HCT116 (cell line): ENCODE measurements around the gene TEDC1. TPM values are rescaled to one million over a fixed set of nuclear protein-coding genes. Genes with fewer than 3 reads are reported as not detected.
A peak's percentile ranks its signal among the peaks of the same experiment; 100 is the strongest.

ENCODE experiments used
- ATAC-seq: fragments of 200-7000 bp; cut with Tn5 transposase; 2 replicates; pipeline ENCODE4 v1.9.1; 2020; ENCODE audit warnings: mild to moderate bottlenecking, moderate library complexity
- BruUV-seq: library from RNA; stranded (reverse); fragments of 400-500 nt; replicated peaks from 2 replicates; lab custom pipeline; 2021; lab: Mats Ljungman, UMichigan
- CTCF ChIA-PET: fragments of 300-600 bp; sonication (Branson Sonifier 250); formaldehyde crosslinking; loops from one replicate; lab custom pipeline; 2021; ENCODE audit warnings: antibody characterized with exemption; lab: Charles Lee
- POLR2A ChIA-PET: fragments of 300-600, 350-600 bp; sonication (Branson Sonifier 250); formaldehyde crosslinking; loops from one replicate; lab custom pipeline; 2021; ENCODE audit warnings: antibody characterized with exemption; lab: Charles Lee
- RAD21 ChIA-PET, 2 experiments: fragments of 300-600 bp; sonication (Branson Sonifier 250); formaldehyde crosslinking; loops; one replicate each; lab custom pipeline; 2023; ENCODE audit warnings: low total read pairs in 2 of 2; ENCODE audit not compliant: uncharacterized antibody in 2 of 2, unreplicated experiment in 2 of 2, low non-redundant PET in 1 of 2; lab: Charles Lee
- DNase-seq: peaks from one replicate; pipeline ENCODE4 v3.0.0-alpha.2; 2010; ENCODE audit warnings: low read depth, low spot score
- H2AFZ ChIP-seq: fragments of 200-600 bp; shearing (Covaris generic), sonication (generic); 2 replicates; pipeline ENCODE4 v1.6.1; 2017; ENCODE audit warnings: low read depth, mixed run types, mixed read lengths, antibody characterized with exemption, low read length; ENCODE audit not compliant: poor library complexity, severe bottlenecking
- H3K27ac ChIP-seq: 2 replicates; pipeline ENCODE4 v1.5.1; 2012; ENCODE audit warnings: low read depth, low read length
- H3K27me3 ChIP-seq: fragments of 200-600 bp; sonication (generic); 2 replicates; pipeline ENCODE4 v1.6.1; 2016; ENCODE audit warnings: mixed run types, low read length, mixed read lengths; ENCODE audit not compliant: insufficient read depth
- H3K36me3 ChIP-seq, 2 experiments: fragments of 200-500 bp in 1 of 2; fragments of 200-600 bp in 1 of 2; sonication (Bioruptor generic) in 1 of 2; sonication (generic) in 1 of 2; 2 replicates each; pipeline versions ENCODE4 v1.5.1 to v1.6.1; 2014 to 2016; ENCODE audit warnings: low read length in 2 of 2, inconsistent platforms in 1 of 2, mixed read lengths in 1 of 2, mixed run types in 1 of 2; ENCODE audit not compliant: insufficient read depth in 2 of 2, control insufficient read depth in 1 of 2
- H3K4me1 ChIP-seq, 2 experiments: fragments of 200-600 bp in 1 of 2; sonication (generic) in 1 of 2; 2 replicates each; pipeline versions ENCODE4 v1.5.1 to v1.6.1; 2012 to 2017; ENCODE audit warnings: low read length in 2 of 2, inconsistent platforms in 1 of 2, mild to moderate bottlenecking in 1 of 2, mixed read lengths in 1 of 2, mixed run types in 1 of 2, moderate library complexity in 1 of 2; ENCODE audit not compliant: insufficient read depth in 2 of 2, control insufficient read depth in 1 of 2
- H3K4me2 ChIP-seq: fragments of 200-600 bp; sonication (generic); 2 replicates; pipeline ENCODE4 v1.6.1; 2017; ENCODE audit warnings: mixed run types, low read length, mixed read lengths
- H3K4me3 ChIP-seq, 2 experiments: fragments of 200-600 bp in 1 of 2; sonication (generic) in 1 of 2; replicated peaks in 1 of 2; 2 replicates each; pipeline ENCODE4 v1.5.1; 2011 to 2016; ENCODE audit warnings: low read length in 2 of 2, control low read depth in 1 of 2, low read depth in 1 of 2, mild to moderate bottlenecking in 1 of 2, mixed read lengths in 1 of 2, mixed run types in 1 of 2
- H3K79me2 ChIP-seq: fragments of 200-600 bp; sonication (generic); 2 replicates; pipeline ENCODE4 v1.6.1; 2017; ENCODE audit warnings: mild to moderate bottlenecking, mixed run types, low read length, moderate library complexity, mixed read lengths; ENCODE audit not compliant: insufficient read depth
- H3K9ac ChIP-seq: fragments of 200-600 bp; sonication (generic); 2 replicates; pipeline ENCODE4 v1.6.1; 2016; ENCODE audit warnings: low read length, mixed read lengths
- H3K9me2 ChIP-seq: fragments of 200-600 bp; sonication (generic), shearing (Covaris generic); 2 replicates; pipeline ENCODE4 v1.6.1; 2017; ENCODE audit warnings: mixed run types, mild to moderate bottlenecking, moderate library complexity; ENCODE audit not compliant: insufficient read depth
- H3K9me3 ChIP-seq, 2 experiments: fragments of 200-500 bp in 1 of 2; fragments of 200-600 bp in 1 of 2; sonication (Bioruptor generic) in 1 of 2; sonication (generic) in 1 of 2; 2 replicates each; pipeline ENCODE4 v1.6.1; 2014 to 2017; ENCODE audit warnings: low read length in 2 of 2, mixed read lengths in 2 of 2, inconsistent platforms in 1 of 2, low read depth in 1 of 2, mild to moderate bottlenecking in 1 of 2, mixed run types in 1 of 2, moderate library complexity in 1 of 2; ENCODE audit not compliant: control insufficient read depth in 1 of 2, insufficient read depth in 1 of 2
- H4K20me1 ChIP-seq: fragments of 200-600 bp; sonication (generic), shearing (Covaris generic); 2 replicates; pipeline ENCODE4 v1.6.1; 2017; ENCODE audit warnings: mixed run types, mild to moderate bottlenecking, moderate library complexity; ENCODE audit not compliant: insufficient read depth
- ATF3 ChIP-seq: IDR thresholded peaks from 2 replicates; pipeline ENCODE4 v1.6.1; 2012
- CTCF ChIP-seq, 3 experiments: fragments of 200-600 bp in 1 of 3; sonication (generic) in 1 of 3; IDR thresholded peaks in 2 of 3; conservative IDR thresholded peaks in 1 of 3; 2 replicates each; pipeline ENCODE4 v1.5.1; 2012 to 2017; ENCODE audit warnings: low read depth in 2 of 3, low read length in 2 of 3, antibody characterized with exemption in 1 of 3, borderline replicate concordance in 1 of 3, control low read depth in 1 of 3, mild to moderate bottlenecking in 1 of 3, mixed read lengths in 1 of 3, mixed run types in 1 of 3, moderate library complexity in 1 of 3; ENCODE audit not compliant: insufficient read depth in 1 of 3
- EGR1 ChIP-seq: IDR thresholded peaks from 2 replicates; pipeline ENCODE4 v1.6.1; 2012; ENCODE audit warnings: low read depth
- EZH2 ChIP-seq: fragments of 200-600 bp; sonication (generic); IDR thresholded peaks from 2 replicates; pipeline ENCODE4 v1.6.1; 2017; ENCODE audit warnings: antibody characterized with exemption, mixed run types
- FOSL1 ChIP-seq: IDR thresholded peaks from 2 replicates; pipeline ENCODE4 v1.6.1; 2012; ENCODE audit warnings: low read depth
- JUND ChIP-seq: IDR thresholded peaks from 2 replicates; pipeline ENCODE4 v1.6.1; 2012
- MAX ChIP-seq: IDR thresholded peaks from 2 replicates; pipeline ENCODE4 v1.6.1; 2012
- POLR2A ChIP-seq: IDR thresholded peaks from 2 replicates; pipeline ENCODE4 v1.7.0; 2011; ENCODE audit warnings: borderline replicate concordance; ENCODE audit not compliant: insufficient read depth, insufficient read length; ENCODE audit errors: extremely low read depth
- POLR2AphosphoS5 ChIP-seq: IDR thresholded peaks from 2 replicates; pipeline ENCODE4 v1.6.1; 2011; ENCODE audit warnings: mild to moderate bottlenecking, low read depth, low read length, moderate library complexity
- RAD21 ChIP-seq: IDR thresholded peaks from 2 replicates; pipeline ENCODE4 v1.6.1; 2012; ENCODE audit warnings: low read depth, mild to moderate bottlenecking
- SIN3A ChIP-seq: IDR thresholded peaks from 2 replicates; pipeline ENCODE4 v1.6.1; 2012; ENCODE audit warnings: low read depth
- TCF7L2 ChIP-seq: IDR thresholded peaks from 2 replicates; pipeline ENCODE4 v1.7.0; 2011; ENCODE audit warnings: borderline replicate concordance, inconsistent platforms; ENCODE audit not compliant: insufficient read depth, insufficient read length; ENCODE audit errors: extremely low read depth
- YY1 ChIP-seq: IDR thresholded peaks from 2 replicates; pipeline ENCODE4 v1.6.1; 2011; ENCODE audit warnings: low read length, low read depth, moderate library complexity, mild to moderate bottlenecking; ENCODE audit not compliant: insufficient replicate concordance; ENCODE audit errors: extremely low read depth
- ZBTB33 ChIP-seq: IDR thresholded peaks from 2 replicates; pipeline ENCODE4 v1.6.1; 2011; ENCODE audit warnings: mild to moderate bottlenecking, low read length, moderate library complexity; ENCODE audit not compliant: insufficient replicate concordance; ENCODE audit errors: extremely low read depth
- ZNF274 ChIP-seq: fragments of 200-500 bp; sonication (Bioruptor generic); IDR thresholded peaks from 2 replicates; pipeline ENCODE4 v1.6.1; 2014; ENCODE audit warnings: mild to moderate bottlenecking, low read depth, low read length, inconsistent platforms
- intact Hi-C: fragments of 100-400 bp; cut with micrococcal nuclease; formaldehyde crosslinking; loops from 2 replicates; pipeline ENCODE4 v1.10.0; 2022
- total RNA-seq: library from RNA; stranded (reverse); gene quantifications from one replicate; pipeline ENCODE4 v1.2.1, GENCODE V29; 2021; ENCODE audit not compliant: unreplicated experiment

TEDC1 gene
- total RNA-seq, 1 experiment from 2014 or later = 40.4 TPM

GRCh38 chr14:105448706-105449111 lies 42.3 kb upstream of the TEDC1 start:
- peak; percentile 88 for ATAC-seq

More at GRCh38 chr14:105448706-105449111, 42.3 kb upstream of the TEDC1 start:
- intact Hi-C loops = no loop called here
- Histone ChIP-seq H3K27me3 (no peaks in the 10 kb centered on the region), H3K4me1 (no peaks in the 10 kb centered on the region), H3K27ac (no peak overlapping the region), H3K79me2 (peaks cover 20% of the 10 kb centered on the region; the same call in 1 of the 2 replicates), H3K36me3 (peaks cover 6 to 22% of the 10 kb centered on the region in 2 experiments; a peak in 3 of 4 replicates), H4K20me1 (no peaks in the 10 kb centered on the region), H2AFZ (no peak overlapping the region), H3K9me3 (no peaks in the 10 kb centered on the region), H3K9me2 (no peaks in the 10 kb centered on the region), H3K9ac (no peak overlapping the region), H3K4me2 (no peak overlapping the region), H3K4me3 (no peak overlapping the region)
- ChIA-PET POLR2A (no interaction called here), RAD21 (no interaction called here), CTCF (interaction anchor here (0.7 to 1.4 kb wide), 3 partner anchors 9 to 80 kb away, joined by 4 to 9 read pairs (median 4); no protein-coding TSS in a partner anchor)
- TF ChIP-seq POLR2AphosphoS5 (no peak), YY1 (no peak), SIN3A (no peak), RAD21 (peak; percentile 61), MAX (no peak), EGR1 (no peak), EZH2 (no peak), ZBTB33 (no peak), ATF3 (no peak), CTCF (IDR thresholded peaks at IDR 0.05 in 2 of 3, conservative IDR thresholded peaks at IDR 0.05 in 1 of 3; ENCODE audit: borderline replicate concordance in 1 of 3, insufficient read depth in 1 of 3, low read depth in 2 of 3, low read length in 2 of 3) (peak; percentile 58 to 85 (median 72); a peak in 5 of 6 replicates), TCF7L2 (no peak), JUND (no peak), FOSL1 (no peak), ZNF274 (no peak), POLR2A (no peak)
- no peak for DNase-seq
- no TSS peak for BruUV-seq
